Measurements from ENCODE around the gene ABCA5. TPM values are rescaled to one million over a fixed set of nuclear protein-coding genes. Genes with fewer than 3 reads are reported as not detected.

ABCA5 gene
- total and polyA plus RNA-seq, 2 experiments from 2014 or later, result 9.4 to 9.7 TPM

DNA sequence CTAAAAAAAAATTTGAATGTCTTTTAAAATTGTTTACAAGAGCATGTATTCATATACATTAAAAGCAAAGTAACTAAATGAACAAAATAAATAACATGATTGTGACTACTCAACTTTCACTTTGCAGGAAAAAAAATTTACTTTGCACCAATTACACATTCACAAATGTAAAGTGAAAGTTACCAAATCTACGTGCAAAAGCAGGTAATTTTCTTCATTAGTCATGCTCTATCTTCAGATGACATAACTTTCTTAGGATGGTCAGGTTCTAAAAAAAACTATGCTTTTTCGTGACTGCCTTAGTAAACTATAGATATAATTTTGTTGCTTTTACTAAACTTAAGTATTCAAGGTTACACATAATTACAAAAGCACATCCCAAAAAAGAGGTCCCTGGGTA, 81.3 kb downstream of the ABCA5 start:
- no peaks in the 10 kb centered on the region for H3K4me1 ChIP-seq (ENCODE audit: insufficient read depth)
- no peaks in the 10 kb centered on the region for H3K9me3 ChIP-seq (ENCODE audit: low read depth)
- H3K9me2 ChIP-seq (ENCODE audit: insufficient read depth), result no peaks in the 10 kb centered on the region
- DNase-seq, result no peak
- H3K27ac ChIP-seq, result no peak overlapping the region
- no peak overlapping the region for H3K9ac ChIP-seq
- H3K4me2 ChIP-seq (ENCODE audit: unreplicated experiment), result no peak overlapping the region
- TF ChIP-seq EZH2 (IDR thresholded peaks at IDR 0.05; ENCODE audit: insufficient read depth, poor library complexity, severe bottlenecking), result no peak
- TF ChIP-seq EZH2phosphoT487 (IDR thresholded peaks at IDR 0.05; ENCODE audit: insufficient read depth, low read depth), result no peak
- no peak overlapping the region for H2AFZ ChIP-seq
- no peaks in the 10 kb centered on the region for H3F3A ChIP-seq (ENCODE audit: insufficient read depth)
- H3K79me2 ChIP-seq (ENCODE audit: insufficient read depth), result no peaks in the 10 kb centered on the region
- no peak overlapping the region for H3K4me3 ChIP-seq
- 84 to 89% methylated on average over 2 of the region's 2 CpGs for WGBS, 2 experiments (ENCODE audit: low coverage in 1 of 2, low lambda C conversion rate in 2 of 2, missing lambda C conversion rate in 2 of 2)
- no peaks in the 10 kb centered on the region for H3K27me3 ChIP-seq (replicated peaks; ENCODE audit: insufficient read depth)
- no peaks in the 10 kb centered on the region for H4K20me1 ChIP-seq (ENCODE audit: insufficient read depth)
- in situ Hi-C loops (cut with MboI), result loop anchor here (25.0 kb wide), 1 partner anchor 708 kb away; no protein-coding TSS in a partner anchor
- no peaks in the 10 kb centered on the region for H3K36me3 ChIP-seq (ENCODE audit: low read depth)

DNA sequence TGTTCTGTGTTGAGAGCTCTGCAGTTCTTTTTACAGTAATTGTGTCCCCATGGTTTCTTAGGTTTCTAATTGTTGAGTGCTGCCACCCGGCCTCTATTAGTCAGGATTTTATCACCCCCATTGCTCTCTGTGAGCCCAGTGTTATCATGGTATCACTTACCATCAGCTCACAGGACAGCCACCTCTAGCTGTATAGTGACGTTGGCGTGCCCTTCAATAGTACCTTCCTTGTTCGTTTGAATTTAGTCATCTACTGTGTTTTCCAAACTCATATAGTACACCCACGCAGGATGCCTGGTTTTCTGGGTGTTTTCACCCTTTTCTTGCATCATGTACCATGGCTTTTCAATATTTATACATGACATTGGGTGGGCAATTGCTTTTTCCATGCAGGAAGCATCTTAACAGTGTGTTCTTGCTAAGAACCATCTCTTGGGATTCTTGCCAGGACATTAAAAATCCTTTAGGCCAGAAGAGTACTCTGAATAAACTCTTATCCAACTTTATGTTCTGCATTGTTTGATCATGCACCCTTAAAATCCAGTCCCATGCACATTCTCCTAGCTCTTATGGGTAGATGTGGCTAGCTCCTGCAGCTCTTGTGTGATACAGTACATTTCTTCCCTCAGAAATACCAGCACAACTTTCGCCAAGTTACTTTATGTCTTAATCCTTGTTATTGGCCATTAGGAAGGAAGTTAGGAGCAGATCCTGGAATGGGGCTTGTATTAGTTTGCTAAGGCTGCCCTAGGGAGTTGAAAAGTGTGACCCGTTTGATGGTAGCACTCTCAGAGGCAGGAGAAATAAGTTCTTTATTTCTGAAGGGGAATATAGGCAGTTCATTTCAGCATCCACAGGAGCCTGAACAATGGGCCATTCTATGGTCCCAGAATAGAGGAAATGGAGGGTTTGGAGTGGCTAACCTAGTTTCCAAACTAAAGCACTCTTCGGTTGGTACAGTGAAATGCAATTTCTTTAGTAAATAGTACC, 87.0 kb downstream of the ABCA5 start:
- no peaks in the 10 kb centered on the region for H3F3A ChIP-seq (ENCODE audit: insufficient read depth)
- no peak overlapping the region for H2AFZ ChIP-seq
- no peaks in the 10 kb centered on the region for H3K4me1 ChIP-seq (ENCODE audit: insufficient read depth)
- no peak overlapping the region for H3K4me3 ChIP-seq
- H3K36me3 ChIP-seq (ENCODE audit: low read depth), result no peaks in the 10 kb centered on the region
- no peaks in the 10 kb centered on the region for H3K27me3 ChIP-seq (replicated peaks; ENCODE audit: insufficient read depth)
- H3K27ac ChIP-seq, result no peak overlapping the region
- no peaks in the 10 kb centered on the region for H4K20me1 ChIP-seq (ENCODE audit: insufficient read depth)
- TF ChIP-seq EZH2phosphoT487 (IDR thresholded peaks at IDR 0.05; ENCODE audit: insufficient read depth, low read depth) (no peak), EZH2 (IDR thresholded peaks at IDR 0.05; ENCODE audit: insufficient read depth, poor library complexity, severe bottlenecking) (no peak)
- no peaks in the 10 kb centered on the region for H3K79me2 ChIP-seq (ENCODE audit: insufficient read depth)
- no peak for DNase-seq
- no peaks in the 10 kb centered on the region for H3K9me3 ChIP-seq (ENCODE audit: low read depth)
- in situ Hi-C loops (cut with MboI), result loop anchor here (5.0 to 25.0 kb wide), 3 partner anchors 268 to 703 kb away; no protein-coding TSS in a partner anchor
- H3K9me2 ChIP-seq (ENCODE audit: insufficient read depth), result no peaks in the 10 kb centered on the region
- H3K9ac ChIP-seq, result no peak overlapping the region
- H3K4me2 ChIP-seq (ENCODE audit: unreplicated experiment), result no peak overlapping the region
- WGBS, 2 experiments (ENCODE audit: low coverage in 1 of 2, low lambda C conversion rate in 2 of 2, missing lambda C conversion rate in 2 of 2), result 87 to 89% methylated on average over 8 of the region's 8 CpGs

DNA sequence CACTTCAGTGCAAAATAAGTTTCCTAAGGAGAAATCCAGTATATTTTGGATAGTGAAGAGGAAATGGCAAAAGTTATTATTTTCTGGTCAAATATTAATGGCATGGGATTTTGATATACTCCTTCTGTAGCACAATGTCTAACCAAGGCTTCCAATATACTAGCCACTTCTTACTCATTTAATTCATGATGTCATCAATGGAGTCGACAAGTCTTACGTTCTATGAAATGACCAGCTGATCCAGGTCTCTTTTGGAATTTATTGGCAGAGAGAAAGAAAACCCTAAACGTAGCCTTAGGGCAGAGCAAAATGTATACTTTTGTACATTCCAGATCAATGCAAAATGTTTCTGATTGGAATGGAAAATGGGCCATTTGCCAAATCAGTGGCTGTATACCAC, 90.0 kb downstream of the ABCA5 start:
- Histone ChIP-seq H3K36me3 (ENCODE audit: low read depth) (no peaks in the 10 kb centered on the region), H3K9ac (no peak overlapping the region), H3K9me3 (ENCODE audit: low read depth) (no peaks in the 10 kb centered on the region), H3K27me3 (replicated peaks; ENCODE audit: insufficient read depth) (no peaks in the 10 kb centered on the region), H3K9me2 (ENCODE audit: insufficient read depth) (no peaks in the 10 kb centered on the region), H3K4me1 (ENCODE audit: insufficient read depth) (no peaks in the 10 kb centered on the region), H3K79me2 (ENCODE audit: insufficient read depth) (no peaks in the 10 kb centered on the region), H2AFZ (no peak overlapping the region), H3K4me2 (ENCODE audit: unreplicated experiment) (no peak overlapping the region), H3F3A (ENCODE audit: insufficient read depth) (no peaks in the 10 kb centered on the region), H4K20me1 (ENCODE audit: insufficient read depth) (no peaks in the 10 kb centered on the region), H3K4me3 (no peak overlapping the region), H3K27ac (no peak overlapping the region)
- TF ChIP-seq EZH2phosphoT487 (IDR thresholded peaks at IDR 0.05; ENCODE audit: insufficient read depth, low read depth), result no peak
- TF ChIP-seq EZH2 (IDR thresholded peaks at IDR 0.05; ENCODE audit: insufficient read depth, poor library complexity, severe bottlenecking), result no peak
- DNase-seq, result no peak
- WGBS, 2 experiments (ENCODE audit: low coverage in 1 of 2, low lambda C conversion rate in 2 of 2, missing lambda C conversion rate in 2 of 2), result 85 to 94% methylated on average over 3 of the region's 3 CpGs
- in situ Hi-C loops (cut with MboI), result loop anchor here (5.0 to 25.0 kb wide), 2 partner anchors 460 to 700 kb away; no protein-coding TSS in a partner anchor

DNA sequence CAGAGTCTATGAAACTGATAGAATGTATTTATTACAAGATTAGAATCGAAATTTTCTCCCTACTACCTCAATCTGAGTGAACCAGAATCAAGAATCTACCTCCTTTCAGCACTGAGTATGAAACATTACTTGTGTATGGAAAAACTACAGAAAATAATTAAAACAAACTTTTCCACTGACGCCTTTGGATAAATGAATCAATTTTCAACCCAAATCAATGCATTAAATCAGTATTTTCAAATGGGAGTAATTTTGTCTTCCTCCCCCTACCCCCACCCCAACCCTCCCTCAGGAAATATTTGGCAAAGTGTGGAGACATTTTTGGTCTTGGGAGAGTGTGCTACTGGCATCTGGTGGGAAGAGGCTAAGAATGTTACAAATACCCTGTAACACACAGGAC, 90.5 kb downstream of the ABCA5 start:
- no peak overlapping the region for H3K4me3 ChIP-seq
- no peaks in the 10 kb centered on the region for H3K27me3 ChIP-seq (replicated peaks; ENCODE audit: insufficient read depth)
- no peaks in the 10 kb centered on the region for H3K79me2 ChIP-seq (ENCODE audit: insufficient read depth)
- H3K4me2 ChIP-seq (ENCODE audit: unreplicated experiment), result no peak overlapping the region
- in situ Hi-C loops (cut with MboI), result loop anchor here (5.0 to 25.0 kb wide), 2 partner anchors 459 to 699 kb away; no protein-coding TSS in a partner anchor
- no peaks in the 10 kb centered on the region for H3F3A ChIP-seq (ENCODE audit: insufficient read depth)
- no peak for TF ChIP-seq EZH2 (IDR thresholded peaks at IDR 0.05; ENCODE audit: insufficient read depth, poor library complexity, severe bottlenecking)
- no peak for TF ChIP-seq EZH2phosphoT487 (IDR thresholded peaks at IDR 0.05; ENCODE audit: insufficient read depth, low read depth)
- no peak overlapping the region for H3K27ac ChIP-seq
- H3K9ac ChIP-seq, result no peak overlapping the region
- no peak overlapping the region for H2AFZ ChIP-seq
- WGBS, 2 experiments (ENCODE audit: low coverage in 1 of 2, low lambda C conversion rate in 2 of 2, missing lambda C conversion rate in 2 of 2), result 13 to 21% methylated on average over 2 of the region's 2 CpGs
- no peak for DNase-seq
- H3K9me3 ChIP-seq (ENCODE audit: low read depth), result no peaks in the 10 kb centered on the region
- H3K4me1 ChIP-seq (ENCODE audit: insufficient read depth), result no peaks in the 10 kb centered on the region
- no peaks in the 10 kb centered on the region for H3K36me3 ChIP-seq (ENCODE audit: low read depth)
- no peaks in the 10 kb centered on the region for H3K9me2 ChIP-seq (ENCODE audit: insufficient read depth)
- H4K20me1 ChIP-seq (ENCODE audit: insufficient read depth), result no peaks in the 10 kb centered on the region
